Nucleus accumbens (tissue), 56 donors: Measurements from ENCODE around the gene VSTM5.
"Not testable (repeated sequence)": the region's sequence is repeated elsewhere in the genome, so short reads cannot be mapped to it uniquely, and the experiment has no call there.

Experiments
- DNase-seq, 56 donors: peaks; one replicate each; lab custom pipeline; 2025; lab: John Stamatoyannopoulos, UW

VSTM5 gene, protein sequence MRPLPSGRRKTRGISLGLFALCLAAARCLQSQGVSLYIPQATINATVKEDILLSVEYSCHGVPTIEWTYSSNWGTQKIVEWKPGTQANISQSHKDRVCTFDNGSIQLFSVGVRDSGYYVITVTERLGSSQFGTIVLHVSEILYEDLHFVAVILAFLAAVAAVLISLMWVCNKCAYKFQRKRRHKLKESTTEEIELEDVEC

GRCh38 chr11:93850594-93851018 is at the start of gene VSTM5:
TSS of gene VSTM5 (minus strand) at chr11:93850618. CDS start at chr11:93850502, 116 bp downstream.
- DNase-seq, result no peak

GRCh38 chr11:93895106-93895862 is 44.9 kb upstream of the VSTM5 start:
- DNase-seq, result peak in 12 of 56 donors; percentile 0 to 13 (median 2)

DNA sequence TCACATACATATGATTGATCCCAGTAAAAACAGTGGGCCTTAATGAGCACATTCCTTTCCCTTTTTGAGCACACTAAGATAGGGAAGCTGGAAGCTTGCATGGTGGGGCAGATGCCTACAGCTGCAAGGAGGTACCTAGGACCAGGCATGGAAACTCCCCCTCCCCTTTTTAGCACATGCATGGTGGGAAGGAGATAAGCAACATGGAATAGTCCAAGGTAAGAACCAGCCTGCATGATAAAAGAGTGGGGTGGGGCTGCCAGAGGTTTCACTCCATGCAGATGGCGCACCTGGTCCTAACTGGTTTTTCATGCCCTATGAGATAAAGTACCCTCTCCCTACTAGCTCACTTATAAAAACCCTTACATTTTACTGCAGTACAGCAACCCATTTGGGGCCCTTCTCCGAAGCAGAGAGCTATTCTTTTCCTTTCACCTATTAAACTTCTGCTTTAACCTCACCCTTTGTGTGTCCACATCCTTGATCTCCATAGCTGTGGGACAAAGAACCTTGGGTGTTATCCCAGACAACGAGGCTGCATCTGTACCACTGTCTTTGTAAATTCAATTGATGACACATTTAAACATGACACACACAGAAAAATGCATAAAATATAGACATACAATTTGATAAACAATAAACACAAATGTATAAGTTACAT is 40.1 kb upstream of the VSTM5 start:
- no peak for DNase-seq

DNA sequence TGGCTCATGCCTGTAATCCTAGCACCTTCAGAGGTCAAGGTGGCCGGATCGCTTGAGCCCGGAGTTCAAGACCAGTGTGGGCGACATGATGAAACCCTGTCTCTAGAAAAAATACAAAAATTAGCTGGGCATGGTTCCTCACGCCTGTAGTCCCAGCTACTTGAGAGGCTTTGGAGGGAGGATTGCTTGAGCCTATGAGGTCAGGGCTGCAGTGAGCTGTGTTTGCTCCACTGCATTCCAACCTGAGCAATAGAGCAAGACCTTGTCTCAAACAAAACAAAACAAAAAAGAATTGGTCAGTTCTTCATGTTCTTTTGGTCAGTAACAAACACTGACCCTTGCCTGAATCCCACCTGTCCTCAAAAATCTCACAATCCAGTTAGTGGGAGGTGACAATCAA is 36.7 kb upstream of the VSTM5 start:
- no peak for DNase-seq

DNA sequence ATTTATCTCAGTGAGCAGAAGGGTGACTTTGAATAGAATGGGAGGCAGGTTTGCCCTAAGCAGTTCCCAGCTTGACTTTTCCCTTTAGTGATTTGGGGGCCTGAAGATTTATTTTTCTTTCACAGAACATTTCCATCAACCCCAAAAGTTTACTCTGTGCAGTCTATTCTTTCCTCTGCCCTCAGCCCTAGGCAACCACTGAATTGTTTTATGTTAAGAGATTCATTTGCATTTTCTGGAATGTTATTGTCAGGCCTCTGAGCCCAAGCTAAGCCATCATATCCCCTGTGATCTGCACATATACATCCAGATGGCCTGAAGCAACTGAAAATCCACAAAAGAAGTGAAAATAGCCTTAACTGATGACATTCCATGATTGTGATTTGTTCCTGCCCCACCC is 28.7 kb upstream of the VSTM5 start:
- not testable (repeated sequence) for DNase-seq

DNA sequence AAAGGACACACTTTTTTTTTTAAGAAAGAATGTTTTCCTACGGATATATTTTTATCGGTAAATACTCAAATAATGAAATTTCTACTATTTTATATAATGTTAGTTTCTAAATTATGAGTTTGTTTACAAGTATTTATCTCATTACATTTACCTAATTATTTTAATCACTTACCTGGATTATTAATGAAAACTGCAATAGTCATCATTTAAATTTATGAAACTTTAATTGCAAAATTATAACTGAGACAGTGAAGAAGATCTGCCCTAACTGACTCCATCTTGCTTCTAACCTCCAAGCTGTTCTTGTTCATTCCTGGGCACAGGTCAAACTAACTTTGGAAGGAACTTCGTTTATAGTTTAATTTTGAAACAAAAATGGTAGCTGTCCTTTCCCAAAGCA is 25.2 kb upstream of the VSTM5 start:
- DNase-seq, result no peak

DNA sequence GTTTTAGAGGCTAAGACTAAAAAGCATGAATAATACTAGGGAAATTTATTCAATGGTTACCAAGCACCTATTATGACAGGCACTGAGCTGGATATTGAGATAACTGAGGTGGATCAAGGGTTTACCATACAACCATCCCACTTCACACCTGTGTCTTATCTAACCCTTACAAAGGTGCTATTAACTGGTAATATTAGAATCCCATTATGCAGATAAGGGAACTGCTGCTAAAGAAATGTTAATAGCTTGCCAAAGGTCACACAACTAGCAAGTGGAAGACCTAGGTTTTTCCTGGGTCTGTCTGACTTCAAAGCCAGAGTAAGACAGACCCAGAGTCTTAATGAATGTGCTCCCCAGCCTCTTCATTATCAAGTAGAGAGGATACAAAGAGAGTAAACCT is 21.1 kb upstream of the VSTM5 start:
- no peak for DNase-seq

DNA sequence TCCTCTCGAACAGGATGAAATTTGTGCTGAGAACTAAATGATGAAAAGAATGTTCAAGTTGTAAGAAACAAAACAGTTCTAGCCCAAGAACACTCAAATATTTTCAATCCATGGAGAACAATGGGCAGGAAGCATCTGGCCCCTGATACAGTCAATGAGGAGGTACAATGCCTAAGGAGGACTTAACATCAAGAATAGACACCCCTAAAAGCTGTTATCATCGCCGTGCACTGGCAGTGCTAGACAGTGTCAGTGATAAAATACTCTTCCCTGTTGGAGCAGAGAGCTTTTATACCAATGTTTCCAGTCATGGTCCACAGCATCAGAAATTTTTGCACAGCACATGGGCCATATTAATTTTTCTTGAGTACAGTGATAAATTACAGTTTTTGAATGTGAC is 20.2 kb upstream of the VSTM5 start:
- DNase-seq, result no peak

DNA sequence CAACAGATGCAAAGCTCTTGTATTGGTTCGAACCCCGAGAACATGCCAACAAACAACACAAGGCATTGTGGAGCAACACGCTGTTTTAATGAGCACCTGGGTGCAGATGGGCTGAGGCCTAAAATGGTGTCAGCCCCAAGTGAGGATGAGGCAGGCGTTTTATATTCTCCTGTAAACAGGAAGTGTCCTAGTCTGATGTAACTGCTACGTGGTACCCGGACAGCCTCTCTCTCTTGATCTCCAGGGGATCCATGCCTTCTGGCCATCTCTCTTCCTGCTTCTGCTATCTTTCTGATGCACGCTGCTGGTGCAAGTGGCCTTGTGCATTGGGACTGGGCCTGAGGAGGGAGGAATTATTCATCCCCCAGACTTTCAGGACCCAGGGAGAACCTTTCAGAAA is 19.4 kb upstream of the VSTM5 start:
- DNase-seq, result no peak

DNA sequence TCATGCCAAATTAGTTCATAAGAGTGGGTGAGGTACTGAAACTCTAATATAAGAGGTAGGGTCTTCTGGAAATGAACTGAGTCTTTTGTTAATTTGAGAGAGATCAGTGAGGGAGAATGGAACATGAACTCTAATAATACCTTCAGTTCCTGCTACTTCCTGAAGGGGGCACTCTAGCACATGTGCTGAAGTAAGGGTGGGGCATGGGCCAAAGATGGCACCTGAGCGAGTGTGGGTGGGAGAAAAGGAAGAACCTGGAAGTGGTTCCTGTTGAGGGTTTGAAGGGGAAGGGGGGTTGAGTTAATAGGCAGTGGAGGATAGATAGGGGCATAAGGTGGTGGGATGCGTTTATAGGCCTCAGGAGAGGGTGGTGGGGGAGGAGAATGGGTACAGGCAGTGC is 18.0 kb upstream of the VSTM5 start:
- not testable (repeated sequence) for DNase-seq

- no peak for DNase-seq
These were observed 11.4 kb upstream of the VSTM5 start for GRCh38 chr11:93861808-93862207.

DNA sequence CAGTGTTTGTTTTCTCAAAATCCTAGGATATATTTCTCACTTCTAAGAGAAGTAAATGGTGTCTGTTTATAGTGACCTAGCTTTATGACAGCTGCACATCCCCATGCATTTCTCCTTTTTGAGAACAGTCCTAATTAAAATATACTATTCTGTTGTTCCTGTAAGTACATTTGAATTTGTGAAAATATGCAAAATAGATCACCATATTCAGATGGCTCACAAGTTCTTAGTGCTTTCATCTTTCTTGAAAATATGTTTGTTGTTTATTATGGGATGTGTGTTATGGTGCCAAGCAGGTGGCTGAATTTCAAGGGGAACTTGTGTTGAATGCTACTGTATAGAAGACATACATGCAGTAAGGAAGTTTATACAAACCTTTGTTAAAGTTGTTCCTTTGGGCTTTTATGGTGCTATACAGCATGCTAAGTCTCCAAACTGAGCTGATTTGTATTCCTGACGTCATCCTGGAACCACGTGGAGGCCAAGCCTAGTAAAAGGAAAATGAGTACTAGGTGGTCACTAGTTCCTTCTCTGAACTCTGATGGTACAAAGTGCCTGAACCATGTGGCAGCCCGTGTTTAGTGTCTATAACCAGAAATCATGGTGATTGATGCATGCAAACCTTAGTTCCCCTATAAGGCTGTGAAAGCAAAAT is 7.8 kb upstream of the VSTM5 start:
- DNase-seq, result no peak

GRCh38 chr11:93857413-93858120 is 7.1 kb upstream of the VSTM5 start:
- no peak for DNase-seq

DNA sequence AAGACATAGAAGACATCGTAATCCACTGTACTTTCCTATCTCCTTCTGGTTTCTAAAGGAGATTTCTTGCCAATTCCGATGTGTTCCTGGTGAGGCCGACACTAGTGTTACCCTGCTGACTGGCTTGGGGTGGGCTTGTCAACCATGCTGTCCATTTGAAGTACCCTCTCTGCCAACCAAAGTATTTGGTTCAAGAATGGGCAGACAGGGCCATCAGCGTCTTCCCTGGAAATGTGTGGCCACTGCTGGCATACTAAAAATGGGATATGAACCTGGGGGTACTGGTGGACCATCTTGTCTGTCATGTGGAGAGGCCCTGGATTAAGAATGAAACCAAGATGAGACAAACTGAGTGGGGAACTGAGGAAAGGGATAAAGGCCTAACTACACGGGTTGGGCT is 1.8 kb upstream of the VSTM5 start:
- no peak for DNase-seq

DNA sequence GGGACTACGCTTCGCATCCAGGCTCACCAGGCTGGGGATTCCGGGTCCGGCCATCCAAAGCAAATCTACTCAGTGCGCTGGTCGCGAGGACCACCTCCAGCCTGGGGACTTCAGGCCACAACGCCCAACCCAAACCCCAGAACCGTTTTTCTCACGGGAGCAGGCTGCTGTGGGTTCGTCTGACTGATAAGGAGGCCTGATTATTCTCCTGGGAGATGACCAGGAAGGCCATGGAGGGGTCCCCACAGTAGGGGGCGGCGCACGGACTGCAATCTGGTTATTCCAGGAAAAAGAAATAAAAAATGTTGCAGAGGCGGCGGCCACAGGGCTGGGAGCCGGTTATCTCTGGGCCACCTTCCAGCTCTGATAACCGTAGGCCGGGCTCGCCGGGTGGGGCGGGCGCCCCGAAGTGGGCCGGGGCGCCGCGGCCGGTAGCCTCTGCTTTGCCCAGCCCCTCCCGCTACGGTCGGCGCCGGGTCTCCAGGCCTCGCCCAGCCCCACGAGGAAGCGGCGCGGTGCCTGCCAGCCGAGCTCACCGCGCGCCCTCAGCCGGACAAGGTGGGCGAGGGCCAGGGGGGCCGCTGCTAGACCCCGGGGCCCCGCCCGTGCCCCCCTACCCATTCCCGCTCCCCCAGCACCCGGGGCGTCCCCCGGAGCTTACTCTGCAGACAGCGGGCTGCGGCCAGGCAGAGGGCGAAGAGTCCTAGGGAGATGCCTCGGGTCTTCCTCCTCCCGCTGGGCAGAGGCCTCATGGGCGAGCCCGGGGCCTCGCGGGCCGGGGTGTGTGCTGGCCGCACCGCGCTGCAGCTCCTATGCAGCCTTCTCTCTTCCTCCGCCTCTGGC is 446 bp downstream of the VSTM5 start:
- DNase-seq, result peak in 6 of 56 donors; percentile 3 to 29 (median 12)

GRCh38 chr11:93849201-93849600 is 1.2 kb downstream of the VSTM5 start:
- DNase-seq, result no peak

DNA sequence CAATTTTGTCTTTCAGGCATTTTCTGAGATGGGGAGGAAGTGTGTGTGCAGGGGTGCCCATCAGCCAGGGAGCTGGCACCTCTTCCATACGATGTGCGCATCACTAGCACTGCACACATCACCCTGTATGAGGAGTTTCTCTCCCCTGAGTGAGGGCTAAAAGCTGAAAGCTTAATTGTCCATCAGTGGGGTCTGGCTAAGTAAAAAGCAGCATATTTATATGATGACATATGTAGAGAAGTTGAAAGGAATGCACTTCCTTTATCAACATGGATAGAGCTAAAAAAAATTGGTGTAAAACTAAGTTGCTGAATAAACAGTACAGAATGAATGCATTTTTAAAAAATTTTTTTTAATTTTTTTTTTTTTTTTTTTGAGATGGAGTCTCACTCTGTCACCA is 4.0 kb downstream of the VSTM5 start:
- no peak for DNase-seq

- DNase-seq, result no peak
These were observed 5.0 kb downstream of the VSTM5 start for GRCh38 chr11:93845181-93846092.

DNA sequence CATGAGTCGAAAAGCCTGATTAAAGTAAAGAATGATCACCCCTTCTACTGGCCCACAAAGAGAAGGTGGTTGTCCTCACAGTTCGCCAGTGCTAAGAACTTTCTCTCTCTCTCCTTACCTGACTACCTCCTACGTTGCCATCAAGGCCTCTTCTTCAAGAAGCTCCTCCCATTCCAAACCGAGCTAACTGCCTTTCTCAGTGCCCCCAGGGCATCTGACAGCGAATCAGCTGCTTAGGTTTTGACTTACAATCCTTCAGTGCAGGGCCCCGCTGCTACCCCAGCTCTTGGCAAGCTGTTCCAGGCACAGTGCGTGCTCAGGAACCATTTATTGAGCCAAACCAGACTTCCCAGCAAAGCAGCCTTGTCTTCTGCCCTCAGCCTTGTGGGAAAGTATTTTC is 5.8 kb downstream of the VSTM5 start:
- DNase-seq, result no peak
